ENCODE data around the gene SH2B2.

SH2B2 gene

GRCh38 chr7:102254521-102254920, 32.1 kb upstream of the SH2B2 start:
- no peak overlapping the region for H3K4me3 ChIP-seq (ENCODE audit: low read length)
- H3K9ac ChIP-seq (ENCODE audit: low read length): no peak overlapping the region
- no peak overlapping the region for H3K27ac ChIP-seq (ENCODE audit: low read length)
- no peaks in the 10 kb centered on the region for H3K27me3 ChIP-seq (ENCODE audit: control insufficient read depth, insufficient read depth, low read length)
- no peaks in the 10 kb centered on the region for H3K4me1 ChIP-seq (ENCODE audit: control insufficient read depth, low read depth, low read length)
- no peaks in the 10 kb centered on the region for H3K9me3 ChIP-seq (ENCODE audit: control insufficient read depth, low read depth, low read length)
- no peaks in the 10 kb centered on the region for H3K36me3 ChIP-seq (ENCODE audit: control insufficient read depth, low read depth, low read length)

- Histone ChIP-seq H3K36me3 (ENCODE audit: control insufficient read depth, low read depth, low read length) (no peaks in the 10 kb centered on the region), H3K9me3 (ENCODE audit: control insufficient read depth, low read depth, low read length) (no peaks in the 10 kb centered on the region), H3K9ac (ENCODE audit: low read length) (no peak overlapping the region), H3K27me3 (ENCODE audit: control insufficient read depth, insufficient read depth, low read length) (no peaks in the 10 kb centered on the region), H3K4me3 (ENCODE audit: low read length) (no peak overlapping the region), H3K27ac (ENCODE audit: low read length) (no peak overlapping the region), H3K4me1 (ENCODE audit: control insufficient read depth, low read depth, low read length) (no peaks in the 10 kb centered on the region)
These were observed 31.2 kb upstream of the SH2B2 start for GRCh38 chr7:102255501-102255900.

GRCh38 chr7:102255916-102256315, 30.8 kb upstream of the SH2B2 start:
- Histone ChIP-seq H3K27me3 (ENCODE audit: control insufficient read depth, insufficient read depth, low read length) (no peaks in the 10 kb centered on the region), H3K36me3 (ENCODE audit: control insufficient read depth, low read depth, low read length) (no peaks in the 10 kb centered on the region), H3K4me3 (ENCODE audit: low read length) (no peak overlapping the region), H3K27ac (ENCODE audit: low read length) (no peak overlapping the region), H3K9me3 (ENCODE audit: control insufficient read depth, low read depth, low read length) (no peaks in the 10 kb centered on the region), H3K4me1 (ENCODE audit: control insufficient read depth, low read depth, low read length) (no peaks in the 10 kb centered on the region), H3K9ac (ENCODE audit: low read length) (no peak overlapping the region)

- Histone ChIP-seq H3K9me3 (ENCODE audit: control insufficient read depth, low read depth, low read length) (no peaks in the 10 kb centered on the region), H3K36me3 (ENCODE audit: control insufficient read depth, low read depth, low read length) (no peaks in the 10 kb centered on the region), H3K27me3 (ENCODE audit: control insufficient read depth, insufficient read depth, low read length) (no peaks in the 10 kb centered on the region), H3K9ac (ENCODE audit: low read length) (no peak overlapping the region), H3K4me1 (ENCODE audit: control insufficient read depth, low read depth, low read length) (no peaks in the 10 kb centered on the region), H3K27ac (ENCODE audit: low read length) (no peak overlapping the region), H3K4me3 (ENCODE audit: low read length) (no peak overlapping the region)
These were observed 28.5 kb upstream of the SH2B2 start for GRCh38 chr7:102258073-102258748.

GRCh38 chr7:102258749-102259107, 27.9 kb upstream of the SH2B2 start:
- no peak overlapping the region for H3K27ac ChIP-seq (ENCODE audit: low read length)
- no peak overlapping the region for H3K9ac ChIP-seq (ENCODE audit: low read length)
- H3K9me3 ChIP-seq (ENCODE audit: control insufficient read depth, low read depth, low read length): no peaks in the 10 kb centered on the region
- H3K4me3 ChIP-seq (ENCODE audit: low read length): no peak overlapping the region
- H3K27me3 ChIP-seq (ENCODE audit: control insufficient read depth, insufficient read depth, low read length): no peaks in the 10 kb centered on the region
- H3K4me1 ChIP-seq (ENCODE audit: control insufficient read depth, low read depth, low read length): no peaks in the 10 kb centered on the region
- no peaks in the 10 kb centered on the region for H3K36me3 ChIP-seq (ENCODE audit: control insufficient read depth, low read depth, low read length)

GRCh38 chr7:102260856-102261255, 25.8 kb upstream of the SH2B2 start:
- H3K4me1 ChIP-seq (ENCODE audit: control insufficient read depth, low read depth, low read length): no peaks in the 10 kb centered on the region
- no peaks in the 10 kb centered on the region for H3K9me3 ChIP-seq (ENCODE audit: control insufficient read depth, low read depth, low read length)
- H3K9ac ChIP-seq (ENCODE audit: low read length): no peak overlapping the region
- no peak overlapping the region for H3K27ac ChIP-seq (ENCODE audit: low read length)
- H3K27me3 ChIP-seq (ENCODE audit: control insufficient read depth, insufficient read depth, low read length): no peaks in the 10 kb centered on the region
- no peak overlapping the region for H3K4me3 ChIP-seq (ENCODE audit: low read length)
- H3K36me3 ChIP-seq (ENCODE audit: control insufficient read depth, low read depth, low read length): no peaks in the 10 kb centered on the region

GRCh38 chr7:102261451-102261850, 25.2 kb upstream of the SH2B2 start:
- no peaks in the 10 kb centered on the region for H3K36me3 ChIP-seq (ENCODE audit: control insufficient read depth, low read depth, low read length)
- no peaks in the 10 kb centered on the region for H3K27me3 ChIP-seq (ENCODE audit: control insufficient read depth, insufficient read depth, low read length)
- no peak overlapping the region for H3K27ac ChIP-seq (ENCODE audit: low read length)
- H3K9me3 ChIP-seq (ENCODE audit: control insufficient read depth, low read depth, low read length): no peaks in the 10 kb centered on the region
- no peak overlapping the region for H3K9ac ChIP-seq (ENCODE audit: low read length)
- no peaks in the 10 kb centered on the region for H3K4me1 ChIP-seq (ENCODE audit: control insufficient read depth, low read depth, low read length)
- H3K4me3 ChIP-seq (ENCODE audit: low read length): no peak overlapping the region

GRCh38 chr7:102262546-102262945, 24.1 kb upstream of the SH2B2 start:
- Histone ChIP-seq H3K27ac (ENCODE audit: low read length) (no peak overlapping the region), H3K36me3 (ENCODE audit: control insufficient read depth, low read depth, low read length) (no peaks in the 10 kb centered on the region)

GRCh38 chr7:102264367-102264891, 22.2 kb upstream of the SH2B2 start:
- H3K27ac ChIP-seq (ENCODE audit: low read length): no peak overlapping the region
- H3K4me3 ChIP-seq (ENCODE audit: low read length): no peak overlapping the region
- no peaks in the 10 kb centered on the region for H3K36me3 ChIP-seq (ENCODE audit: control insufficient read depth, low read depth, low read length)
- H3K4me1 ChIP-seq (ENCODE audit: control insufficient read depth, low read depth, low read length): no peaks in the 10 kb centered on the region
- no peaks in the 10 kb centered on the region for H3K27me3 ChIP-seq (ENCODE audit: control insufficient read depth, insufficient read depth, low read length)
- H3K9ac ChIP-seq (ENCODE audit: low read length): no peak overlapping the region
- H3K9me3 ChIP-seq (ENCODE audit: control insufficient read depth, low read depth, low read length): no peaks in the 10 kb centered on the region

More at GRCh38 chr7:102262546-102262945, 24.1 kb upstream of the SH2B2 start:
- H3K9ac ChIP-seq (ENCODE audit: low read length): no peak overlapping the region
- no peak overlapping the region for H3K4me3 ChIP-seq (ENCODE audit: low read length)
- H3K9me3 ChIP-seq (ENCODE audit: control insufficient read depth, low read depth, low read length): no peaks in the 10 kb centered on the region
- no peaks in the 10 kb centered on the region for H3K27me3 ChIP-seq (ENCODE audit: control insufficient read depth, insufficient read depth, low read length)
- no peaks in the 10 kb centered on the region for H3K4me1 ChIP-seq (ENCODE audit: control insufficient read depth, low read depth, low read length)

GRCh38 chr7:102266541-102266940, 20.1 kb upstream of the SH2B2 start:
- Histone ChIP-seq H3K36me3 (ENCODE audit: control insufficient read depth, low read depth, low read length) (no peaks in the 10 kb centered on the region), H3K4me3 (ENCODE audit: low read length) (no peak overlapping the region), H3K27me3 (ENCODE audit: control insufficient read depth, insufficient read depth, low read length) (no peaks in the 10 kb centered on the region), H3K9ac (ENCODE audit: low read length) (no peak overlapping the region), H3K27ac (ENCODE audit: low read length) (no peak overlapping the region), H3K4me1 (ENCODE audit: control insufficient read depth, low read depth, low read length) (no peaks in the 10 kb centered on the region), H3K9me3 (ENCODE audit: control insufficient read depth, low read depth, low read length) (no peaks in the 10 kb centered on the region)

- no peaks in the 10 kb centered on the region for H3K9me3 ChIP-seq (ENCODE audit: control insufficient read depth, low read depth, low read length)
- no peaks in the 10 kb centered on the region for H3K27me3 ChIP-seq (ENCODE audit: control insufficient read depth, insufficient read depth, low read length)
- no peak overlapping the region for H3K4me3 ChIP-seq (ENCODE audit: low read length)
- no peaks in the 10 kb centered on the region for H3K36me3 ChIP-seq (ENCODE audit: control insufficient read depth, low read depth, low read length)
- H3K9ac ChIP-seq (ENCODE audit: low read length): no peak overlapping the region
- no peak overlapping the region for H3K27ac ChIP-seq (ENCODE audit: low read length)
- no peaks in the 10 kb centered on the region for H3K4me1 ChIP-seq (ENCODE audit: control insufficient read depth, low read depth, low read length)
These were observed 18.0 kb upstream of the SH2B2 start for GRCh38 chr7:102268635-102269034.

- H3K4me3 ChIP-seq (ENCODE audit: low read length): no peak overlapping the region
- no peaks in the 10 kb centered on the region for H3K4me1 ChIP-seq (ENCODE audit: control insufficient read depth, low read depth, low read length)
- H3K9ac ChIP-seq (ENCODE audit: low read length): no peak overlapping the region
- no peaks in the 10 kb centered on the region for H3K27me3 ChIP-seq (ENCODE audit: control insufficient read depth, insufficient read depth, low read length)
- no peaks in the 10 kb centered on the region for H3K9me3 ChIP-seq (ENCODE audit: control insufficient read depth, low read depth, low read length)
- H3K36me3 ChIP-seq (ENCODE audit: control insufficient read depth, low read depth, low read length): no peaks in the 10 kb centered on the region
- H3K27ac ChIP-seq (ENCODE audit: low read length): no peak overlapping the region
These were observed 16.3 kb upstream of the SH2B2 start for GRCh38 chr7:102270178-102270887.

All from iPS-18a (cell line).